GM18517 (cell line): ENCODE data around the gene DNASE1L2.
A peak's percentile ranks its signal among the peaks of the same experiment; 100 is the strongest.
"Not testable (repeated sequence)": the region's sequence is repeated elsewhere in the genome, so short reads cannot be mapped to it uniquely, and the experiment has no call there.

ENCODE experiments used
- ATAC-seq: cut with Tn5 transposase; IDR thresholded peaks from one replicate; pipeline ENCODE4 v1.9.1; 2021; ENCODE audit warnings: mild to moderate bottlenecking, moderate library complexity; ENCODE audit not compliant: unreplicated experiment

DNASE1L2 gene

DNA sequence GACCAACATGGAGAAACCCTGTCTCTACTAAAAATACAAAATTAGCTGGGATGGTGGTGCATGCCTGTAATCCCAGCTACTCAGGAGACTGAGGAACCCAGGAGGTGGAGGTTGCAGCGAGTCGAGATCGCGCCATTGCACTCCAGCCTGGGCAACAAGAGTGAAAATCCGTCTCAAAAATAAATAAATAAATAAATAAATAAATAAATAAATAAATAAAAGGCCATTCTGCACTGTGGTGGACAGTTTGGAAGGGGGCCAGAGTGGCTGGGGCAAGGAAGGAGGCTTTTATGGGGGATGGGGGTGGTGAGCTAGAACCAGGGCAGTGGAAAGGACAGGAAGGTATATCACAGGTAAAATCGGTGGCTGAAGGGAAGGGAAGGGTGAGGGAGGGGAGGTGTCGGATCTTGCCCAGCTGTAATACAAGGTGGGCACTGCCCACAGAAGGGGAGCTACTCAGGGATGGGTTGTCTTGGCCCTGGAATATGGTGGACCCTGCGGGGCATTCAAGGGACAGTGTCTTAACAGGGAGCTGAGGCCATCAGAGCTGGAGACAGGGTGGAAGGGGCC is 33.0 kb upstream of the DNASE1L2 start:
- ATAC-seq: not testable (repeated sequence)

DNA sequence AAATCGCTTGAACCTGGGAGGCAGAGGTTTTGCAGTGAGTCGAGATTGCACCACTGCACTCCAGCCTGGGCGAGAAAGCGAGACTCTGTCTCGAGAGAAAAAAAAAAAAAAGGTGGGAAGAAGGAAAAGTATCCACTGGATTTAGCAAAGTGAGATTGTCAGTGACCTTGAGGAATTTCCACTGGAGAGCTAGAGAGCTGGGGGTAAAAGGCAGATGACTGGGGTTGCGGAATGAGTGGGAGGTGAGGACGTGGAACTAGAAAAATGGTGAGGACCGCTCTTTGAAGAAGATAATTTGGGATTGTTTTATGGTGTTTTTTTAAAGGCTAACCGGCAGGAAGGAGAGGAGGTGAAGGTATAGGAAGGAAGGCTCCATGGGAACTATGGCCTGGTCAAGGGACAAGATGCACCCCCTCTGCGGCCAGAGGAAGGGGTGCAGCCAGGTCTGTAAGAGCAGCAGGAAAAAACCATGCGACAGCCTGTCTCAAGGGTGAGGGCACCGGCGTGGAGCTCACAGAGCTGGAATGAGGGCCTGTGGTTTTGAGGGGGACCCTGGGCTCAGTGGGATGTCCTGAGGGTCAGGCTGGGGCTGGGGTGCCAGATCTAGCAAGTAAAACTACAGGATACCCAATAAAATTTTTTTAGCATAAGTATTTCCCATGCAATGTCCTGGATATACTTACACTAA is 31.7 kb upstream of the DNASE1L2 start:
- ATAC-seq: no peak

DNA sequence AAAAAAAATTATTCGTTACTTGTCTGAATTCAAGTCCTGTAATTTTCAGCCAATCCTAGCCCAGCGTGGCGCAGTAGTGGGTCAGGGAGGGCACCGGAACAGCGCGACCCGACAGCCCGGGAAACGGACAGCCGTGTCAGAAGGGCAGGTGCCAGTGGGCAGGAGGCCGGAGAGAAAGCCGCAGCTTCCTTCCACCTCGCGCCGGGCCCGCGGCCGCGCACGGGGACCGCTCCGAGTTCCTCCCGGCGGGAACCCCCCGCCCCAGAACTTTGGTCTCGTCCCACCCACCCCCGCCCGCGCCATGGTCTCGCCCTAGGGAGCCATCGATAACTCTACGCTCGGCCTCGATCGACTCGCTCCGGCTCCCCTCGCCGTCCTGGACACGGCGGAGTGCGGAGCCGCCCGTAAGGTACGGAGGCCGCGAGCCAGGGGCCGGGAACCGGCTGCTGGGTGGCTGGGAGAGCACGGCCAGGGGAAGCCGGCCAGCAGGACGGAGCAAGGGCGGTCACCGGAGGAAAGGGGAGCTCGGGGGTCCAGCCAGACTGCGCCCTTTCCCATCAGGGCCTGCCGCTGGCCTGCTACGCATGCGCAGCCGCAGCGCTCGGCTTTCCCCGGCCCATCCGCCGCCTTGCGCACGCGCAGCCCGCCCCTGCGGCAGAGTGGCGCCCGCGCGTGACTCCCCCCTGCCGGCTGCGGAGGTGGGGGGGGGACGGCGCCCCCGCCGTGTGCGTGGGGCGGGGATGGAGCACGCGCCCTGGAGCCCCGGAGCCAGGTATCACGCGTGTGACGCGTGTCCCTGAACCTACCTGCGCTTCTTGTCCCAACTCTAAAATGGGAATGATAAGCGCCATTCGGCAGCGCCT is 30.9 kb upstream of the DNASE1L2 start, which contains the start of gene MLST8:
Gene MLST8, plus strand, starts transcription at position 351 of the 863 bp plus-strand sequence. CDS start 632 bp downstream, outside the sequence.
- peak; percentile 71 for ATAC-seq

DNA sequence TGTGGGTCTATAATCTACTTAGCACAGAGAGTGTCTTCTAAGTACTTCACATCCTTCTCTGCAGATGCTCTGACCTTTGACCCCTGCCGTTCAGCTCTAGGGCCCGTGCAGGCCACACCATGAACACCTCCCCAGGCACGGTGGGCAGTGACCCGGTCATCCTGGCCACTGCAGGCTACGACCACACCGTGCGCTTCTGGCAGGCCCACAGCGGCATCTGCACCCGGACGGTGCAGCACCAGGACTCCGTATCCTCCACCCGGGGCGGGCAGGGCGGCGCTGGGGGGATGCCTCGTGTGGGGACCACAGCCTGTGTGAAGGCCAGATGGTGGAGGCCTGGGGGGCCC is 30.3 kb upstream of the DNASE1L2 start:
- no peak for ATAC-seq

DNA sequence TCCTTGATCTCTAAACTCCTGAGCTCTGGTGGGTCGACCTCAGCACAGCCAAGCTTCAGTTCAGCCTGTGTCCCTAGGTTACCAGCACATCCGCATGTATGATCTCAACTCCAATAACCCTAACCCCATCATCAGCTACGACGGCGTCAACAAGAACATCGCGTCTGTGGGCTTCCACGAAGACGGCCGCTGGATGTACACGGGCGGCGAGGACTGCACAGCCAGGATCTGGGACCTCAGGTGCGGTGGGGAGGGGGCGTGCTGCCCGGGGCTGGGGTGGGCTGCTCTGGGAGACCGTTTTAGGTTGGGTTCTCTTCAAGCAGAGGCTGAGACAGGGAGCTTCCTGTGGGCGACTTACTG is 29.8 kb upstream of the DNASE1L2 start:
- ATAC-seq: no peak

DNA sequence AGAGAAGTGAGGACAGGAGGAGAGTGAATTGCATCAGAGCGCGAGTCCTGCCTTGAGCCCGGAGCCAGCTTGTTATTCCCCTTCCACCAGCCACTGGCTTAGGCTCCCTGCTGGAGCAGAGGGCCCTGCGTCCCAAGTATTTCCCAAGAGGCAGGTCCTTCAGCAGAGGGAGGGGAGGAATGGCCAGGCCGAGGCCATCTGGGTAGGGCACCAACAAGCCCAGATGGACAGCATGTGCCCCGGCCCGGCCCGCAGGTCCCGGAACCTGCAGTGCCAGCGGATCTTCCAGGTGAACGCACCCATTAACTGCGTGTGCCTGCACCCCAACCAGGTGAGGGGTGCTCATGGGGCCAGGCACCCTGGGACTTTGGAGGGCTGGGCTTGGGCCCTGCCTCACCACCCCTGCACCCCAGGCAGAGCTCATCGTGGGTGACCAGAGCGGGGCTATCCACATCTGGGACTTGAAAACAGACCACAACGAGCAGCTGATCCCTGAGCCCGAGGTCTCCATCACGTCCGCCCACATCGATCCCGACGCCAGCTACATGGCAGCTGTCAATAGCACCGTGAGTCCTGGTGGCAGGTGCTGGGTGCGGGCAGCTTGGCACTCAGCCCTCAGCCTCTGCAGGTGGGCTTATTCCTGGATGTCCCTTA is 29.3 kb upstream of the DNASE1L2 start:
- ATAC-seq: no peak

DNA sequence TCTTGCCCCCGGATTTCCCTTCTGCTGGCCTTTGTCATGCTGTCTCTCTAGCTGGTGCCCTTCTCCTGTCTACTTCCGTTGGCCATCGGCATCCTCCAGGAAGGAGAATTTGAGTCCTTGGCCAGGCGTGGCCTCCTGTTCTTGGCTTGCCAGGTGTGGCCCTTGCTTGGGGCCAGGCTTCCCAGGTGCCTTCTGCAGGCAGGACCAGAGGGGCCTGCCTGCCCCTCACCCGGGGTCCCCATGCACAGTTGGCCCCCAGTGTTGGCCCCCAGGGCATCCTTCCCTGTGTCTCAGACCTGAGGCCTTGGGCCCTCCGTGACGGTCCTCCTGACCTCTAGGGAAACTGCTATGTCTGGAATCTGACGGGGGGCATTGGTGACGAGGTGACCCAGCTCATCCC is 28.4 kb upstream of the DNASE1L2 start:
- no peak for ATAC-seq

DNA sequence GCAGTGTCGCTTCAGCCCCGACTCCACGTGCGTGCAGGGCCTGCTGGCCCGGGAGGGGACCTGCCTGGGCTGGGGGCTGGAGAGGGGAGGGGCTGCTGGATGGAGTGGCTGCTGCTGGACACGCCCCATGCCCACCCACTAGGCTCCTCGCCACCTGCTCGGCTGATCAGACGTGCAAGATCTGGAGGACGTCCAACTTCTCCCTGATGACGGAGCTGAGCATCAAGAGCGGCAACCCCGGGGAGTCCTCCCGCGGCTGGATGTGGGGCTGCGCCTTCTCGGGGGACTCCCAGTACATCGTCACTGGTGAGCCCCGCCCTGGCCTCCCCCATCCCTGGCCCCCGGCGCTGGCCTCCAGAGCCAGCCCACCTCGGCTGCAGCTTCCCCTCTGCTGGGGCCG is 27.9 kb upstream of the DNASE1L2 start:
- no peak for ATAC-seq

DNA sequence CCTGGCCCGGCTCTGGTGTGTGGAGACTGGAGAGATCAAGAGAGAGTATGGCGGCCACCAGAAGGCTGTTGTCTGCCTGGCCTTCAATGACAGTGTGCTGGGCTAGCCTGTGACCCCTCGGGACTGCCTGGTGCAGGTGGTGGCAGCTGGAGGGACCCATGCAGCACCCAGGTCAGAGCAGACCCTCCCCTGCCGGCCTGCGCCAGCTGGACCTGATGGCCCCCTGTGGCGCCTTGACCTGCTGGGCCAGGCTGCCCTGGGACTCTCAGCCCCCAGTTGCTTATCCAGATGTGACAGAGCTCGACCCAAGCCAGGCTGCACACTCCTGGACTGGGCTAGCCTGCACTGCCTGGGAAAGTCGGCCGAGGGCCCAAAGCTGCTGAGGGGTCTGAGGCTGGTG is 27.5 kb upstream of the DNASE1L2 start:
- ATAC-seq: no peak

DNA sequence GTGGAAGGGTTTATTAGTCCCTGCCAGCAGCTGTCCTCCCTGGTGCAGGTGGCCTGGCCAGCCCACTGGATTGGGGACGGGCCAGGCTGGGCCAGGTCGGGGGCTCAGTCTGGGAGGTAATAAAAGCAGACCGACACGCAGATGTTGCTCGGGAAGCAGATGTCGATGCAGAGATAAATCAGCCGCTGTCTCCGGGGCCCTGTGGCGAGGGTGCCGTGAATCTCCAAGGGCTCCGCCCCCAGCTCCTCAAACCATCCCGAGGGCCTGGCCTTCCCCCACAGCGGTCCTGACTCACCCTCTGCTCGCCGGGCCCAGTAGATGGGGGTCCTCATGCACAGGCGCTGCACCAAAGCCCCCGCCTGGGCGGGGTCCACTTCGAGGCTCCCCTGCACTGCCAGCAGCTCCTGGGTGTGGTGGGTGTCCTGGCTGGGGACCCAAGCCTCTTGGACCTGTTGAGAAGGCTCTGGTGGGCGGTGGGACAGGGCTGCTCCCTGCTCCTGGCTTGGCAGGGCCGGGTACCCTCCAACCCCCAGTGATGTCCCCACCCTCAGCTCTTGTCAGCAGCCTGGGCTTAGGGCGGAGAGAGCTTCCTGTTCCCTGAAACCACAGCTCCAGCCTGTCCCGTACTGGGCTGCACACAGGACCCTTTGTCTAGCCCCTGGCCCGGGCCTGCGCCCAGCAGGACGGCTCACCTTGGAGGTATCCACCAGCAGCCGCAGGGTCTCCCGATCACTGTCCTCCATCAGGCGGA is 26.8 kb upstream of the DNASE1L2 start:
- ATAC-seq: no peak

DNA sequence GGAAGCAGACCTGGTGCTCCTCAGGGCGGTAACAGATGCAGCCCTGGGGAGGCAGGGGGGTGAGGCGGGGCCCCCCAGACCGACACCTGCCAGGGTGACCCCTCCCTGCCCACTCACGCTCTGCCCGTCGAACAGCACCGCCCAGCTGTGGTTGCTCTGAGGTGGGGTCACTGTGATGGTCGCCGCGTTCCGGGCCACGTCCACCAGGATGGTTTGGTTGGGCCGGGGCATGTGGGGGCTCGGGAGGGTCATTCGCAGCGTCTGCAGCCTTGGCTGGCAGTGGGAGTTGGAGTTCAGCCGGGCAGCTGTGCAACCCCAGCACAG is 26.3 kb upstream of the DNASE1L2 start:
- no peak for ATAC-seq

DNA sequence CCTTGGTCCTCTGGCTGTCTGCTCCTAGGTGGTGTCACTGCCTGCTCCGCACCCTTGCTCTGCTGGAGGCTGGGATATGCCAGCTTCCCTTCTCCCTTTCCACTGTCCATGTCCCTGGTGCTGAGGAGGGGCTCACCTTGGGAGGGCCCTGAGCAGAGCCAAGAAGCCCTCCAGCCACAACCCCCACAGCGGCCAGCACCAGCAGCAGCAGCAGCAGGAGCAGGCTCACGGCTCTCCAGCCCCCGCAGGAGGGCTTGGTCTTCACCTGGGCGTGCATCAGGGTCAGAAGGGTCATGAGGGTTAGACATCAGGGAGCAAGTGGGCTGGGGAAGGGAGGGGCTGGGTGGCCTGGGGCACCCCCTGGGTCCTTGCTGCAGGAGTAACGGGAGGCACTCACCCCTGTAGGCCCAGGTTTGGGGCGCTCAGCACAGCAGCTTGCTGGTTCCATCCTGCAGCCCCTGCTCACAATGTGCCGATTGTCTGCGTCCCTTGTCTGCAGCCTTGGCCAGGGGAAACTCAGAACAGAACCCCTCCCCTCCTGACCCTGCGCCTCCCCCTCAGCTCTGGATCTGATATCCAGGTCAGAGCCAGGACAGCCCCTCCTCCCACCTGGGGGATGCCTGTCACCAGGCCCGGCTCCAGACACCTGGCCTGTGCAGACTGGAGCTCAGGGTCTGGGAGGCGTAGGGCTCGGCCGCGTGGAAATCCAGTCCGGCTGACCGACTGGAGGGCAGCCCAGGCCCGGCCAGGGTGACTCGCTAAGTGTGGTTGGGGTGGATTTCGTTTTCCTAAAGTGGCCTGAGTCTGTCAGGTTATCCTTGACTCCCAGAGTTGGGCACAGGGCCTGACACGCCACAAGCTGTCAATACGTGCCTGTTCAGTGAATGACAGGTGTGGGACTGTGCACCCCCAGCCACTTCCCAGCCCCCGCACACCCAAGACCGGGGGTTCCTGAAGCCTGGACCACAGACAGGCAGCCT is 25.6 kb upstream of the DNASE1L2 start, which contains the start of gene BRICD5:
Gene BRICD5, minus strand, starts transcription at position 478 of the 980 bp plus-strand sequence. Its CDS starts 30 bp downstream, at position 448.
- no peak for ATAC-seq

DNA sequence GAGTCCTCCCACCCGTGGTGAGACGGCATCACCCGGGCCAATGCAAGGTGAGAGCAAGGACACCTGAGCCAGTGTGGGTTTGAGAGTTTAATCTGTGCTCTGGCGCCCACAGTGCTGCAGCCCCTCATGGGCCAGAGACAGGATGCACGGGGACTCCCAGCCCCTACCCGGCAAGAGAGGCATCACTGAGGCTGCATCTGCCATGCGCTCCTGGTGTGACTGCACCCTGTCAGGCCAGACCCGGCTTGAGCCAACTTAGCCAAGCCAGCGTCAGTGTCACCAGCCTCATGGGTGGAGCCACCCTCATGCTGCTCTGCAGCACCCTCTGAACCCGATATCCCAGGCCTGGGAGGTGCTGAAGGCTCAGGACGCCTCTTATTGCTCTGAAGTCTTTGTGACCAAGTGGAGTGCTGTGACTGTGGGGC is 24.3 kb upstream of the DNASE1L2 start:
- ATAC-seq: no peak

DNA sequence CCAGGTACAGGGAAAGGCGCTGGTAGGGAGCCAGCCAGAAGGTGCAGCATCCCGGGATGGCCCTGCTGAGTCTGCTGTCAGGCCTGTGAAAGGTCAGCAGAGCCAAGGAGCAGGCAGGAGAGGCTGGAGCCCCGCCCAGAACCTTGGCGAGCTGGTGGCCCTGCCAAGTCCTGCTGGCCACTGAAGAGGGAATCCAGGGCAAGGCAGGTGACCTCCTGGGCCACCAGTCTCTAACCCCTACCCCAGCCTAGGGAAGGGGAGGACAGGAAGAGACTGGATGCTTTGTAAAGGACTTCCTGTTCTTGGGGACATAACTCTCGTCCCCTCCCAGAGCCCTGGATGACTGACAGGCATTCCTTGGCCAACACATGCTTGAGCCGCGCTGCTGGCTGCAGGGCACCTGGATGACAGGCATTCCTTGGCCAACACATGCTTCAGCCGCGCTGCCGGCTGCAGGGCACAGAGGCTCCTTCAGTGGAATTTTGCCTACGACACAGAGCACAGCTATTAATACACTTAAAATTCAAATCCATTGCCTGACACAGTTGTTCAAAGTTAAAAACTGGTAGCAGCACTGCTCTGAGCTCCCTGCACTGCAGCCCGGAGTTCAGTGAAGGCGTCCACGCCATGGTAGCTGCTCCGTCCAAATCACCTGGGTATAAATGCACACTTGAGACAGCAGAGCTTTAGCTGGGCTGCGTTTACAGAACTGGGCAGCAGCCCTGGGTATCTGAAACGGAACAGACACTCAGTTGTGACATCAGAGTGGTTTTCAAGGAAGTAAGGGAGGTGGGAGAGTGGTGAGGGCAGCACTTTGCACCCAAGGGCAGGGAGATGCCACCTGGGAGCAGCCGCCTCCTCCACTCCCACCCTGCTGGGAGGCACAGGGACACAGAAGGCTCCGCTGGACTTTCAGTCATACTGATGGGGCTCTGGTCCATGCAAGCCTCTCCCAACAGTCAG is 23.6 kb upstream of the DNASE1L2 start:
- no peak for ATAC-seq

DNA sequence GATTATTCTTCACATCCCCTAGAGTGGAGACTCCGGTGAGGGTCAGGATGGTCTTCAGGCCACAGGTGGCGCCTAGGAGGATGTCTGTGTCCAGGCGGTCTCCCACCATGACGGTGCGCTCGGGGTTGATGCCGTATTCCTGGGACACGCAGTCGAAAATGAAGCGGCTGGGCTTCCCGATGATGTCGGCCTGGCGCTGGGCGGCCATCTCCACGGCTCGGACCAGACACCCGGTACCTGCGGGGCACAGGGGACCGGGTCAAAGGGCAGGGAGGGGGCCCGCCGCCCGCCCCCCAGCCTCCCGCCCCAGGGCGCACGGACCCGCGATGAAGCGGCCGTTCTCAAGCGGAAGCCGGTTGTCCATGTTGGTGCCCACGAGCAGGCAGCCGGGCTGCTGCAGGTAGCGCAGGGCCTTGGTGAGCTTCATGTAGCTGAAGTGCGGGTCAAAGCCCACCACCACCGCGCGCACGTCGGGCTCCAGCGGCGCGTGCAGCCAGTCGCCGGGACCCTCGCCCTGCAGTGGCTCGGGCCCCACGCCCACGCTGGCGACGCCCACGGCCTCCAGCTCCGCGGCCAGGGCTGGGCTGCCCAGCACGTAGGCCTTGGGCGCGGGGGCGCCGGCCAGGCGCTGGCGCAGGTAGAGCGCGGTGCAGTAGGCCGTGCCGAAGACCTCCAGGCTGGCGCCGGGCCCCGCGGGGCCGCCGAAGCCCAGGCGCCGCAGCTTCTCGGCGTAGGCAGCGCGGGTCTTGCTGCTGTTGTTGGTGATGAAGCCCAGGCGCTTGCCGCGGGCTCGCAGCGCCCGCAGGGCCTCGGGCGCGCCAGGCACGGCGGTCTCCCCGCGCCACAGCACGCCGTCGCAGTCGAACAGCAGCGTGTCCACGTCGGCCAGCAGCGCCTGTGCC is 22.2 kb upstream of the DNASE1L2 start:
- peak; percentile 20 for ATAC-seq

DNA sequence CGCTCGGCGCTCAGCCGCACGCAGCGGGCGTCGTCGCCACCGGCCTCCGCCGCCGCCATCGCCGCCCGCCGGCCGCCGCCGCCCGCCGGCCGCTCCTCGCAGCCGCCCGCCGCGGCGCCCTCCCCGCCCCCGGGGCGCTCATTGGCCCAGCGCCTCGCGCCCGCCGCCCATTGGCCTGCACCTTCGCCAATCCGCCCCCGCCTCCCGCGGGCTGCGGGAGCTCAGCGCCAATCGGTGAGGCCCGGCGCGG is 21.6 kb upstream of the DNASE1L2 start, which contains the start of gene PGP:
Gene PGP, minus strand, starts transcription at position 122 of the 250 bp plus-strand sequence. Its CDS starts 63 bp downstream, at position 59.
- peak; percentile 77 for ATAC-seq

DNA sequence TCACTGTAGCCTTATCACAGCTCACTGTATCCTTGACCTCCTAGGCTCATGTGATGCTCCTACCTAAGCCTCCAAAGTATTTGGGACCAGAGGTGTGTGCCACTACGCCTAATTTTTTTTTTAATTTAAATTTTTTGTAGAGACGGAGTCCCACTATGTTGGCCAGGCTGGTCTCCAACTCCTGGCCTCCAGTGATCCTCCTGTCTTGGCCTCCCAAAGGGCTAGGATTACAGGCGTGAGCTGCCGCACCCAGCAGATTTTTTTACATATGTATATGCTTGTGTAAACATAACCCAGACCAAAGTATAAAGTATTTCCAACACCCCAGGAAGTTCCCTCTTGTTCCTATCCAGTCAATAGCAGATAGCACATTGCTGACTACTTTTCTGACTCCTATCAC is 19.9 kb upstream of the DNASE1L2 start:
- ATAC-seq: no peak
